ENCODE data around the gene GRHL1. TPM values are rescaled to one million over a fixed set of nuclear protein-coding genes. Genes with fewer than 3 reads are reported as not detected.
"Not testable (repeated sequence)": the region's sequence is repeated elsewhere in the genome, so short reads cannot be mapped to it uniquely, and the experiment has no call there.

The GRHL1 gene
- total and polyA plus RNA-seq, 7 experiments from 2014 or later, result 0.19 to 1.3 (median 0.48) TPM; not detected in 1

GRCh38 chr2:10014418-10015190 lies 63.1 kb downstream of the GRHL1 start:
- Mint-ChIP-seq H3K4me3 (no peak overlapping the region), H3K9me3 (peaks cover 0 to 16% (median 6%) of the 10 kb centered on the region in 11 donors), H3K4me1 (no peaks in the 10 kb centered on the region), H3K27ac (no peak overlapping the region), H3K36me3 (peaks cover 0 to 3% (median 0%) of the 10 kb centered on the region in 5 donors), H3K27me3 (peaks cover 0 to 17% (median 0%) of the 10 kb centered on the region in 5 donors)
- intact Hi-C loops (cut with micrococcal nuclease), result no loop called here
- ATAC-seq (no peak), DNase-seq (no peak)
- H3K27ac ChIP-seq (ENCODE audit: low read depth, low read length), result no peak overlapping the region
- H3K4me3 ChIP-seq (ENCODE audit: low read length), result no peak overlapping the region
- peaks cover 0 to 9% (median 0%) of the 10 kb centered on the region in 3 experiments for H3K9me3 ChIP-seq (ENCODE audit: control insufficient read depth in 2 of 3, low read length in 3 of 3)
- H3K36me3 ChIP-seq (ENCODE audit: control insufficient read depth in 2 of 3, insufficient read depth in 3 of 3, low read length in 3 of 3), result no peaks in the 10 kb centered on the region
- no peaks in the 10 kb centered on the region for H3K27me3 ChIP-seq (ENCODE audit: control insufficient read depth in 2 of 2, insufficient read depth in 2 of 2, low read length in 2 of 2)
- H3K4me1 ChIP-seq (ENCODE audit: control insufficient read depth in 2 of 2, insufficient read depth in 2 of 2, low read length in 2 of 2), result no peaks in the 10 kb centered on the region
- ChIA-PET POLR2A (no interaction called here), CTCF (no interaction called here)

GRCh38 chr2:10015376-10015989 lies 64.0 kb downstream of the GRHL1 start:
- H3K27ac Mint-ChIP-seq; CTCF ChIA-PET; H3K4me3 Mint-ChIP-seq; H3K4me1 Mint-ChIP-seq; intact Hi-C loops (cut with micrococcal nuclease); H3K9me3 ChIP-seq (ENCODE audit: control insufficient read depth in 2 of 3, low read length in 3 of 3); H3K36me3 ChIP-seq (ENCODE audit: control insufficient read depth in 2 of 3, insufficient read depth in 3 of 3, low read length in 3 of 3); DNase-seq; H3K4me3 ChIP-seq (ENCODE audit: low read length); ATAC-seq; H3K27me3 ChIP-seq (ENCODE audit: control insufficient read depth in 2 of 2, insufficient read depth in 2 of 2, low read length in 2 of 2); H3K4me1 ChIP-seq (ENCODE audit: control insufficient read depth in 2 of 2, insufficient read depth in 2 of 2, low read length in 2 of 2); H3K36me3 Mint-ChIP-seq; POLR2A ChIA-PET; H3K27ac ChIP-seq (ENCODE audit: low read depth, low read length): not testable (repeated sequence)
- Mint-ChIP-seq H3K9me3 (peaks cover 0 to 16% (median 6%) of the 10 kb centered on the region in 11 donors), H3K27me3 (peaks cover 0 to 19% (median 0%) of the 10 kb centered on the region in 5 donors)

- Mint-ChIP-seq H3K36me3 (peaks cover 0 to 3% (median 0%) of the 10 kb centered on the region in 5 donors), H3K27ac (no peak overlapping the region), H3K4me3 (no peak overlapping the region), H3K4me1 (peaks cover 0 to 2% (median 0%) of the 10 kb centered on the region in 7 donors), H3K9me3 (peaks cover 0 to 16% (median 6%) of the 10 kb centered on the region in 11 donors), H3K27me3 (peaks cover 0 to 21% (median 0%) of the 10 kb centered on the region in 5 donors)
- CTCF ChIA-PET, result no interaction called here
- no peak for DNase-seq
- POLR2A ChIA-PET, result no interaction called here
- Histone ChIP-seq H3K9me3 (ENCODE audit: control insufficient read depth in 2 of 3, low read length in 3 of 3) (peaks cover 0 to 9% (median 0%) of the 10 kb centered on the region in 3 experiments), H3K4me1 (ENCODE audit: control insufficient read depth in 2 of 2, insufficient read depth in 2 of 2, low read length in 2 of 2) (no peaks in the 10 kb centered on the region), H3K36me3 (ENCODE audit: control insufficient read depth in 2 of 3, insufficient read depth in 3 of 3, low read length in 3 of 3) (no peaks in the 10 kb centered on the region), H3K27me3 (ENCODE audit: control insufficient read depth in 2 of 2, insufficient read depth in 2 of 2, low read length in 2 of 2) (no peaks in the 10 kb centered on the region), H3K27ac (ENCODE audit: low read depth, low read length) (no peak overlapping the region), H3K4me3 (ENCODE audit: low read length) (no peak overlapping the region)
- intact Hi-C loops (cut with micrococcal nuclease), result no loop called here
- ATAC-seq, result no peak
These were observed 64.7 kb downstream of the GRHL1 start for GRCh38 chr2:10016001-10016801.

- Mint-ChIP-seq H3K36me3 (peaks cover 0 to 3% (median 0%) of the 10 kb centered on the region in 5 donors), H3K4me3 (no peak overlapping the region), H3K27me3 (peaks cover 0 to 21% (median 0%) of the 10 kb centered on the region in 5 donors), H3K27ac (peak overlapping the region in 1 of 9 donors; percentile 21), H3K9me3 (peaks cover 0 to 16% (median 6%) of the 10 kb centered on the region in 11 donors), H3K4me1 (peaks cover 0 to 2% (median 0%) of the 10 kb centered on the region in 7 donors)
- DNase-seq (no peak), ATAC-seq (no peak)
- intact Hi-C loops (cut with micrococcal nuclease), result no loop called here
- POLR2A ChIA-PET, result no interaction called here
- Histone ChIP-seq H3K4me3 (ENCODE audit: low read length) (no peak overlapping the region), H3K27me3 (ENCODE audit: control insufficient read depth in 2 of 2, insufficient read depth in 2 of 2, low read length in 2 of 2) (no peaks in the 10 kb centered on the region), H3K9me3 (ENCODE audit: control insufficient read depth in 2 of 3, low read length in 3 of 3) (peaks cover 0 to 9% (median 0%) of the 10 kb centered on the region in 3 experiments), H3K36me3 (ENCODE audit: control insufficient read depth in 2 of 3, insufficient read depth in 3 of 3, low read length in 3 of 3) (no peaks in the 10 kb centered on the region), H3K4me1 (ENCODE audit: control insufficient read depth in 2 of 2, insufficient read depth in 2 of 2, low read length in 2 of 2) (no peaks in the 10 kb centered on the region), H3K27ac (ENCODE audit: low read depth, low read length) (no peak overlapping the region)
- CTCF ChIA-PET, result no interaction called here
These were observed 65.3 kb downstream of the GRHL1 start for GRCh38 chr2:10016802-10017258.

GRCh38 chr2:10017313-10017941 lies 65.9 kb downstream of the GRHL1 start:
- H3K36me3 ChIP-seq (ENCODE audit: control insufficient read depth in 2 of 3, insufficient read depth in 3 of 3, low read length in 3 of 3), result no peaks in the 10 kb centered on the region
- intact Hi-C loops (cut with micrococcal nuclease), result no loop called here
- peaks cover 0 to 9% (median 0%) of the 10 kb centered on the region in 3 experiments for H3K9me3 ChIP-seq (ENCODE audit: control insufficient read depth in 2 of 3, low read length in 3 of 3)
- Mint-ChIP-seq H3K9me3 (peaks cover 0 to 16% (median 6%) of the 10 kb centered on the region in 11 donors), H3K36me3 (peaks cover 0 to 3% (median 0%) of the 10 kb centered on the region in 5 donors), H3K27me3 (peaks cover 0 to 21% (median 0%) of the 10 kb centered on the region in 5 donors), H3K27ac (no peak overlapping the region), H3K4me1 (peaks cover 0 to 2% (median 0%) of the 10 kb centered on the region in 7 donors), H3K4me3 (no peak overlapping the region)
- no peak overlapping the region for H3K4me3 ChIP-seq (ENCODE audit: low read length)
- H3K27ac ChIP-seq (ENCODE audit: low read depth, low read length), result no peak overlapping the region
- ATAC-seq, result no peak
- no peaks in the 10 kb centered on the region for H3K4me1 ChIP-seq (ENCODE audit: control insufficient read depth in 2 of 2, insufficient read depth in 2 of 2, low read length in 2 of 2)
- no peak for DNase-seq
- POLR2A ChIA-PET, result no interaction called here
- CTCF ChIA-PET, result no interaction called here
- no peaks in the 10 kb centered on the region for H3K27me3 ChIP-seq (ENCODE audit: control insufficient read depth in 2 of 2, insufficient read depth in 2 of 2, low read length in 2 of 2)

GRCh38 chr2:10019174-10019573 lies 67.7 kb downstream of the GRHL1 start:
- Mint-ChIP-seq H3K27ac (no peak overlapping the region), H3K36me3 (peaks cover 0 to 3% (median 0%) of the 10 kb centered on the region in 5 donors), H3K4me1 (peaks cover 0 to 2% (median 0%) of the 10 kb centered on the region in 7 donors), H3K27me3 (peaks cover 0 to 21% (median 0%) of the 10 kb centered on the region in 5 donors), H3K4me3 (no peak overlapping the region), H3K9me3 (peaks cover 0 to 16% (median 6%) of the 10 kb centered on the region in 11 donors)
- no peaks in the 10 kb centered on the region for H3K27me3 ChIP-seq (ENCODE audit: control insufficient read depth in 2 of 2, insufficient read depth in 2 of 2, low read length in 2 of 2)
- ChIA-PET POLR2A (no interaction called here), CTCF (no interaction called here)
- no peak overlapping the region for H3K27ac ChIP-seq (ENCODE audit: low read depth, low read length)
- no peak for ATAC-seq
- H3K4me3 ChIP-seq (ENCODE audit: low read length), result no peak overlapping the region
- H3K36me3 ChIP-seq (ENCODE audit: control insufficient read depth in 2 of 3, insufficient read depth in 3 of 3, low read length in 3 of 3), result no peaks in the 10 kb centered on the region
- peaks cover 0 to 9% (median 0%) of the 10 kb centered on the region in 3 experiments for H3K9me3 ChIP-seq (ENCODE audit: control insufficient read depth in 2 of 3, low read length in 3 of 3)
- H3K4me1 ChIP-seq (ENCODE audit: control insufficient read depth in 2 of 2, insufficient read depth in 2 of 2, low read length in 2 of 2), result no peaks in the 10 kb centered on the region
- intact Hi-C loops (cut with micrococcal nuclease), result no loop called here
- no peak for DNase-seq

All from naive thymus-derived CD4-positive, alpha-beta T cell (primary cell).